Stomach (tissue), 4 donors: ENCODE measurements around the gene SNRNP48.

ENCODE experiments used
- EP300 ChIP-seq: sonication (generic); formaldehyde crosslinking; IDR thresholded peaks from one replicate; pipeline ENCODE4 v1.6.1; 2017; ENCODE audit warnings: antibody characterized with exemption
- POLR2A ChIP-seq, 4 donors: fragments of 450-650 bp; IDR thresholded peaks; one replicate each; pipeline ENCODE4 v1.6.1; 2016; ENCODE audit warnings: antibody characterized with exemption in 4 of 4, control low read depth in 2 of 4, mild to moderate bottlenecking in 1 of 4, moderate library complexity in 1 of 4
- POLR2AphosphoS5 ChIP-seq, 3 donors: sonication (generic); formaldehyde crosslinking; IDR thresholded peaks; one replicate each; pipeline ENCODE4 v1.6.1; 2016; ENCODE audit warnings: antibody characterized with exemption in 3 of 3
- TF ChIP-seq, protein P1 (sequence below), 7 experiments: fragments of 450-650 bp in 4 of 7; fragments of 200-600 bp in 3 of 7; sonication (generic) in 3 of 7; IDR thresholded peaks; one replicate each; pipeline ENCODE4 v1.5.1; 2016 to 2019; ENCODE audit warnings: antibody characterized with exemption in 7 of 7, control low read depth in 2 of 7, mild to moderate bottlenecking in 1 of 7

DNA sequence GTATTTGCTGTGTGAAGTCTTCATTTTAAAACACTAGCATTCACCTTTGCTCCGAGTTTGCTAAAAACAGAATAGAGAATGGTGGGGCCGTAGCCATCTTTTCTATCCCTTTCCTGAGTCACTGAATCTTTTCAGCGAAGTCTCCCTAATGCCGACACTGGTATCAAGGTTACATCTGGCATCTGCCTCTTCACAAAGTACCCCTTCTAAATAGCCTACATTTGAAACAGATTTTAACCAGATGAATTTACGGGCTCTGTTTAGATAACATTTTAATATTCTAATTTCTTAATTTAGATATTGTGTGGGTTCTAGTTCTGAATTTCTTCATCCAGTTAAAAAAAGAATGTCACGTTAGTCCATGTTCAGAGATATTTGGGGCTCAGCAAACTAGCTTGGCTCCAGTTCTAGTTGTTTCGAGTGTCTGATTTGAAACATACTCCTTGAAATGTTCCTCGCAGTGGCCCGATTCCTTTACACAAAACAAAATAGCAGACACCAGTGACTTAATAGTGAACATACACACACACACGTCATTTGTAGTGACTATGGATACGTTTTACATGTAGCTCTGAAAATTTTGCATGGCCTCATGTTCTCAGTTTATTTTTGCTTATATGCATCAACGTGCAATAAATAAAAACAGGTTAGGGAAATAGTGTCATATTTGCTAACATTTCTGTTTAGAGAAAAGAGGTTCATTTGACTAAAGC, 33.4 kb upstream of the SNRNP48 start:
- TF ChIP-seq EP300 (no peak), POLR2A (IDR thresholded peaks at IDR 0.05) (no peak), POLR2AphosphoS5 (IDR thresholded peaks at IDR 0.05) (no peak)
- TF ChIP-seq, protein P1, sequence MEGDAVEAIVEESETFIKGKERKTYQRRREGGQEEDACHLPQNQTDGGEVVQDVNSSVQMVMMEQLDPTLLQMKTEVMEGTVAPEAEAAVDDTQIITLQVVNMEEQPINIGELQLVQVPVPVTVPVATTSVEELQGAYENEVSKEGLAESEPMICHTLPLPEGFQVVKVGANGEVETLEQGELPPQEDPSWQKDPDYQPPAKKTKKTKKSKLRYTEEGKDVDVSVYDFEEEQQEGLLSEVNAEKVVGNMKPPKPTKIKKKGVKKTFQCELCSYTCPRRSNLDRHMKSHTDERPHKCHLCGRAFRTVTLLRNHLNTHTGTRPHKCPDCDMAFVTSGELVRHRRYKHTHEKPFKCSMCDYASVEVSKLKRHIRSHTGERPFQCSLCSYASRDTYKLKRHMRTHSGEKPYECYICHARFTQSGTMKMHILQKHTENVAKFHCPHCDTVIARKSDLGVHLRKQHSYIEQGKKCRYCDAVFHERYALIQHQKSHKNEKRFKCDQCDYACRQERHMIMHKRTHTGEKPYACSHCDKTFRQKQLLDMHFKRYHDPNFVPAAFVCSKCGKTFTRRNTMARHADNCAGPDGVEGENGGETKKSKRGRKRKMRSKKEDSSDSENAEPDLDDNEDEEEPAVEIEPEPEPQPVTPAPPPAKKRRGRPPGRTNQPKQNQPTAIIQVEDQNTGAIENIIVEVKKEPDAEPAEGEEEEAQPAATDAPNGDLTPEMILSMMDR (IDR thresholded peaks at IDR 0.05) = no peak
